ENCODE data around the gene PRIM2.

PRIM2 gene

DNA sequence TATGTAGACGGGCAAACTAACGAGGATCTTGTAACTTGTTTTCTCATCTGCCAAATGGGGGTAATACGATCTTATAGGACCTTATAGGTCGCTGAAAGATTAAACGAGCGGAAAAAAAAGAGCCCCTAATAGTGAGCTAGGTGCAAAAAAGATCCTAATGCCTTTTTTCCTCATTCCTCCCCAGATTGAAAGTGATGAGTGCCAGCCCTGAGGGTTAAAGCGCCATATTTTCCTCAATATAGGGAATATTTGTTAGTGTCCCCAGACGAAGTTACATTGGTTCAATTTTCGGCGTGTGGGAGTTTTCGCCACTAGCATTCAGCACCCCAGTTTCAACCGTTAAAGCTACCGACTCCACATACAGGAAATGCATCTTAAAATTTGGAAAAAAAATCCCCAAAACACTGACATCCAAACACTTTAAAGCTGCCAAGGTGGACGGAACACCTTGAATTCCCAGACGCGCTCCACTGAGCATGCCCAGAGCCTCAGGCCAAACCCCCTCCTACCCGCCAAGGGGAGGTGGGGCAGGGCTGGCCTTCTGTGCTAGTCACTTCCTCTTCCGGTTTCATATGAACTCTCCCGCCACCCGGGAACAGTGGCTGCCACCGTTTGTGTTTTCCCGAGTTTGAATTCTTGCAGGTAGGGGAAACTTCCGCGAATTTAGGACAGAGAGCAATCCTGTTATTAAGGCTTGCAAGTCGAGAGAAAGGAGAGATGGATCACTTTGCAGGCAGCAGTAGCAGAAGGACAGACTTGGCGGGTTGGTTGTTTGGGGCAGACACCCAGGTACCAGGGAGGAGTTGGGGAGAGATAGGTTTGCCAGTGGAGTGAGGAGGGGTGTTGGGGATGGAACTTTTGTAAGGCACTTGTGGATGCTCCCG lies at the start of gene PRIM2 (continued):
- TF ChIP-seq ZNF544 (tag by site-specific recombination; IDR thresholded peaks at IDR 0.05) = no peak
- no peak for TF ChIP-seq ZNF514 (tag by site-specific recombination; IDR thresholded peaks at IDR 0.05)
- no peak for TF ChIP-seq GLIS1 (tag by site-specific recombination; IDR thresholded peaks at IDR 0.05)
- 0 out of 2 replicates have a peak, but pooled peaks have one; percentile 30 for TF ChIP-seq GLI4 (tag by site-specific recombination; IDR thresholded peaks at IDR 0.05)
- no peak for TF ChIP-seq ZNF239 (tag by site-specific recombination; IDR thresholded peaks at IDR 0.05)
- no peak for TF ChIP-seq ZNF223 (tag by site-specific recombination; IDR thresholded peaks at IDR 0.05)
- TF ChIP-seq, protein P1, sequence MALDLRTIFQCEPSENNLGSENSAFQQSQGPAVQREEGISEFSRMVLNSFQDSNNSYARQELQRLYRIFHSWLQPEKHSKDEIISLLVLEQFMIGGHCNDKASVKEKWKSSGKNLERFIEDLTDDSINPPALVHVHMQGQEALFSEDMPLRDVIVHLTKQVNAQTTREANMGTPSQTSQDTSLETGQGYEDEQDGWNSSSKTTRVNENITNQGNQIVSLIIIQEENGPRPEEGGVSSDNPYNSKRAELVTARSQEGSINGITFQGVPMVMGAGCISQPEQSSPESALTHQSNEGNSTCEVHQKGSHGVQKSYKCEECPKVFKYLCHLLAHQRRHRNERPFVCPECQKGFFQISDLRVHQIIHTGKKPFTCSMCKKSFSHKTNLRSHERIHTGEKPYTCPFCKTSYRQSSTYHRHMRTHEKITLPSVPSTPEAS (tag by site-specific recombination; IDR thresholded peaks at IDR 0.05) = no peak
- TF ChIP-seq SP2 (tag by site-specific recombination; IDR thresholded peaks at IDR 0.05) = peak; percentile 87
- no peak for TF ChIP-seq ZNF423 (tag by site-specific recombination; IDR thresholded peaks at IDR 0.05)
- no peak for TF ChIP-seq ZBTB1 (tag by site-specific recombination; IDR thresholded peaks at IDR 0.05)
- TF ChIP-seq PRDM10 (tag by site-specific recombination; IDR thresholded peaks at IDR 0.05) = 0 out of 2 replicates have a peak, but pooled peaks have one; percentile 53
- no peak for TF ChIP-seq ZNF266 (tag by site-specific recombination; IDR thresholded peaks at IDR 0.05; ENCODE audit: low read depth)
- TF ChIP-seq ZNF548 (tag by site-specific recombination; IDR thresholded peaks at IDR 0.05) = no peak
- TF ChIP-seq ZNF791 (tag by site-specific recombination; IDR thresholded peaks at IDR 0.05) = no peak
- TF ChIP-seq ZNF138 (tag by site-specific recombination; IDR thresholded peaks at IDR 0.05; ENCODE audit: borderline replicate concordance) = no peak
- TF ChIP-seq, protein P2, sequence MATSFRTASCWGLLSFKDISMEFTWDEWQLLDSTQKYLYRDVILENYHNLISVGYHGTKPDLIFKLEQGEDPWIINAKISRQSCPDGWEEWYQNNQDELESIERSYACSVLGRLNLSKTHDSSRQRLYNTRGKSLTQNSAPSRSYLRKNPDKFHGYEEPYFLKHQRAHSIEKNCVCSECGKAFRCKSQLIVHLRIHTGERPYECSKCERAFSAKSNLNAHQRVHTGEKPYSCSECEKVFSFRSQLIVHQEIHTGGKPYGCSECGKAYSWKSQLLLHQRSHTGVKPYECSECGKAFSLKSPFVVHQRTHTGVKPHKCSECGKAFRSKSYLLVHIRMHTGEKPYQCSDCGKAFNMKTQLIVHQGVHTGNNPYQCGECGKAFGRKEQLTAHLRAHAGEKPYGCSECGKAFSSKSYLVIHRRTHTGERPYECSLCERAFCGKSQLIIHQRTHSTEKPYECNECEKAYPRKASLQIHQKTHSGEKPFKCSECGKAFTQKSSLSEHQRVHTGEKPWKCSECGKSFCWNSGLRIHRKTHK (tag by site-specific recombination; IDR thresholded peaks at IDR 0.05) = no peak
- TF ChIP-seq ZNF112 (tag by site-specific recombination; IDR thresholded peaks at IDR 0.05) = no peak
- no peak; the same call in 1 of the 2 replicates for TF ChIP-seq ZNF366 (tag by site-specific recombination; conservative IDR thresholded peaks at IDR 0.05)
- TF ChIP-seq ZNF221 (tag by site-specific recombination; IDR thresholded peaks at IDR 0.05; ENCODE audit: borderline replicate concordance) = no peak
- TF ChIP-seq ZNF707 (tag by site-specific recombination; IDR thresholded peaks at IDR 0.05) = no peak
- TF ChIP-seq ZBTB21 (tag by site-specific recombination; IDR thresholded peaks at IDR 0.05) = no peak
- TF ChIP-seq SALL2 (tag by site-specific recombination; IDR thresholded peaks at IDR 0.05; ENCODE audit: borderline replicate concordance) = no peak
- no peak for TF ChIP-seq ZFP3 (tag by site-specific recombination; IDR thresholded peaks at IDR 0.05; ENCODE audit: low read depth)
- no peak for TF ChIP-seq ZIC2 (tag by site-specific recombination; IDR thresholded peaks at IDR 0.05)
- TF ChIP-seq ZNF341 (tag by site-specific recombination; IDR thresholded peaks at IDR 0.05; ENCODE audit: low read depth) = peak; percentile 56
- no peak for TF ChIP-seq ZNF837 (tag by site-specific recombination; IDR thresholded peaks at IDR 0.05)
- no peak for TF ChIP-seq MEIS1 (CRISPR knock-in tag; IDR thresholded peaks at IDR 0.05; ENCODE audit: borderline replicate concordance)
- no peak for TF ChIP-seq ZNF148 (tag by site-specific recombination; IDR thresholded peaks at IDR 0.05; ENCODE audit: borderline replicate concordance)
- TF ChIP-seq BCL11B (tag by site-specific recombination; IDR thresholded peaks at IDR 0.05; ENCODE audit: low read depth) = no peak
- no peak for TF ChIP-seq BCL11A (tag by site-specific recombination; IDR thresholded peaks at IDR 0.05; ENCODE audit: low read depth)
- TF ChIP-seq ZNF132 (tag by site-specific recombination; IDR thresholded peaks at IDR 0.05; ENCODE audit: borderline replicate concordance) = no peak

All from HEK293 (cell line).